HepG2 (cell line): Measurements from ENCODE around the gene LYZL1. TPM values are rescaled to one million over a fixed set of nuclear protein-coding genes. Genes with fewer than 3 reads are reported as not detected.

Source experiments
- ATAC-seq: fragments of 200-7000 bp; cut with Tn5 transposase; 3 replicates; pipeline ENCODE4 v1.9.1; 2020; ENCODE audit warnings: mild to moderate bottlenecking, moderate library complexity
- BruUV-seq: library from RNA; stranded (reverse); fragments of 400-500 nt; replicated peaks from 2 replicates; lab custom pipeline; 2021; lab: Mats Ljungman, UMichigan
- CTCF ChIA-PET: fragments of 300-600 bp; formaldehyde crosslinking; extraction: SDS; loops from one replicate; lab custom pipeline; 2021; ENCODE audit warnings: low total read pairs, inconsistent platforms, low intra/inter-chr PET ratio; lab: Yijun Ruan, JAX
- POLR2A ChIA-PET: fragments of 350-600 bp; sonication (Branson Sonifier 250); formaldehyde crosslinking; loops from one replicate; lab custom pipeline; 2020; ENCODE audit warnings: antibody characterized with exemption, inconsistent platforms; lab: Yijun Ruan, JAX
- DNase-seq: peaks from one replicate; pipeline ENCODE4 v3.0.0-alpha.2; 2015; ENCODE audit warnings: low spot score
- FAIRE-seq: peaks from 3 replicates; lab custom pipeline; 2011; peaks lifted over from hg19 to GRCh38; lab: Jason Lieb, UNC
- H2AFZ ChIP-seq: one replicate; pipeline ENCODE4 v1.6.1; 2011; ENCODE audit warnings: low read length, inconsistent platforms
- H3K27ac ChIP-seq: fragments of 300-600 bp; 3 replicates; pipeline ENCODE4 v1.8.0; 2011; ENCODE audit warnings: mixed run types, mild to moderate bottlenecking, mixed read lengths, low read length, inconsistent platforms; ENCODE audit not compliant: insufficient read depth; ENCODE audit errors: extremely low read length
- H3K27me3 ChIP-seq, 2 experiments: fragments of 200-600 bp in 1 of 2; 2 replicates in 1 of 2; 3 replicates in 1 of 2; pipeline versions ENCODE4 v1.6.0 to v1.8.0; 2011; ENCODE audit warnings: low read length in 2 of 2, mild to moderate bottlenecking in 2 of 2, moderate library complexity in 2 of 2, inconsistent platforms in 1 of 2; ENCODE audit not compliant: insufficient read depth in 2 of 2, control insufficient read depth in 1 of 2
- H3K36me3 ChIP-seq, 2 experiments: fragments of 200-600 bp in 1 of 2; replicated peaks in 1 of 2; 2 replicates in 1 of 2; 3 replicates in 1 of 2; pipeline versions ENCODE4 v1.5.1 to v1.8.0; 2011; ENCODE audit warnings: low read length in 2 of 2, inconsistent platforms in 1 of 2; ENCODE audit not compliant: insufficient read depth in 2 of 2, control insufficient read depth in 1 of 2
- H3K4me1 ChIP-seq: 2 replicates; pipeline ENCODE4 v1.5.1; 2012; ENCODE audit warnings: low read length, inconsistent platforms; ENCODE audit not compliant: insufficient read depth
- H3K4me2 ChIP-seq: 2 replicates; pipeline ENCODE4 v1.6.0; 2011; ENCODE audit warnings: low read depth, low read length, inconsistent platforms
- H3K4me3 ChIP-seq, 3 experiments: fragments of 200-600 bp in 1 of 3; sonication (generic), shearing (Covaris generic) in 1 of 3; replicated peaks in 1 of 3; 2 replicates each; pipeline ENCODE4 v1.5.1; 2011 to 2016; ENCODE audit warnings: low read length in 3 of 3, inconsistent platforms in 2 of 3, low read depth in 2 of 3, mild to moderate bottlenecking in 2 of 3, control low read depth in 1 of 3, mixed read lengths in 1 of 3; ENCODE audit not compliant: insufficient read depth in 1 of 3
- H3K79me2 ChIP-seq: one replicate; pipeline ENCODE4 v1.6.1; 2011; ENCODE audit warnings: low read length, inconsistent platforms; ENCODE audit not compliant: insufficient read depth
- H3K9ac ChIP-seq: 2 replicates; pipeline ENCODE4 v1.6.0; 2011; ENCODE audit warnings: mild to moderate bottlenecking, low read depth, low read length, inconsistent platforms; ENCODE audit not compliant: insufficient read depth
- H3K9me3 ChIP-seq: 2 replicates; pipeline ENCODE4 v1.5.1; 2012; ENCODE audit warnings: mild to moderate bottlenecking, low read length
- H4K20me1 ChIP-seq: 2 replicates; pipeline ENCODE4 v1.6.0; 2011; ENCODE audit warnings: inconsistent platforms, mild to moderate bottlenecking, low read length, moderate library complexity; ENCODE audit not compliant: insufficient read depth
- SRSF9 ChIP-seq: fragments of 200-400 bp; formaldehyde crosslinking; IDR thresholded peaks from 2 replicates; pipeline ENCODE4 v1.6.1; 2018; ENCODE audit warnings: borderline replicate concordance, mild to moderate bottlenecking, low read depth, low read length; ENCODE audit not compliant: insufficient read depth, poor library complexity, severe bottlenecking
- WGBS: methylation state at CpG from one replicate; pipeline ENCODE4 v1.1.6; 2017; ENCODE audit warnings: low lambda C conversion rate; 5-methylcytosine and 5-hydroxymethylcytosine counted together
- in situ Hi-C: cut with HindIII; loops from 2 replicates; pipeline ENCODE4 v1.10.0; 2017; ENCODE audit warnings: low pct_unique_long_range_greater_than_20kb; ENCODE audit not compliant: extremely low pct_ligation_motif_present
- intact Hi-C: fragments of 100-400 bp; cut with micrococcal nuclease; formaldehyde crosslinking; loops from one replicate; pipeline ENCODE4 v1.10.0; 2022; ENCODE audit not compliant: unreplicated experiment
- polyA plus RNA-seq, 8 experiments: library from polyadenylated mRNA; depleted of rRNA in 3 of 8; stranded (reverse) in 7 of 8; unstranded in 1 of 8; fragments of >200 nt; fragmentation: Illumina TruSeq in 4 of 8; extraction: Trizol in 4 of 8; gene quantifications; 2 replicates each; pipeline versions ENCODE4 v1.2.1 to v1.2.3, GENCODE V29; 2011 to 2016; ENCODE audit warnings: low read depth in 4 of 8, missing spikeins in 1 of 8, mixed read lengths in 1 of 8; ENCODE audit not compliant: insufficient read depth in 1 of 8
- total RNA-seq, 5 experiments: library from RNA; depleted of rRNA; stranded (reverse); fragments of >200 nt; fragmentation: Illumina TruSeq; extraction: Trizol; gene quantifications; 2 replicates each; pipeline ENCODE4 v1.2.3, GENCODE V29; 2016; ENCODE audit warnings: low read depth in 1 of 5
- TF ChIP-seq, protein P1 (sequence below): sonication (generic); formaldehyde crosslinking; IDR thresholded peaks from 2 replicates; pipeline ENCODE4 v1.4.0; 2020; ENCODE audit warnings: low read depth, missing genetic modification reagents

The LYZL1 gene
- total and polyA plus RNA-seq, 2 of the 13 experiments (the other 11 are each of a cell fraction or from before 2014, with no cell fraction given) = not detected

DNA sequence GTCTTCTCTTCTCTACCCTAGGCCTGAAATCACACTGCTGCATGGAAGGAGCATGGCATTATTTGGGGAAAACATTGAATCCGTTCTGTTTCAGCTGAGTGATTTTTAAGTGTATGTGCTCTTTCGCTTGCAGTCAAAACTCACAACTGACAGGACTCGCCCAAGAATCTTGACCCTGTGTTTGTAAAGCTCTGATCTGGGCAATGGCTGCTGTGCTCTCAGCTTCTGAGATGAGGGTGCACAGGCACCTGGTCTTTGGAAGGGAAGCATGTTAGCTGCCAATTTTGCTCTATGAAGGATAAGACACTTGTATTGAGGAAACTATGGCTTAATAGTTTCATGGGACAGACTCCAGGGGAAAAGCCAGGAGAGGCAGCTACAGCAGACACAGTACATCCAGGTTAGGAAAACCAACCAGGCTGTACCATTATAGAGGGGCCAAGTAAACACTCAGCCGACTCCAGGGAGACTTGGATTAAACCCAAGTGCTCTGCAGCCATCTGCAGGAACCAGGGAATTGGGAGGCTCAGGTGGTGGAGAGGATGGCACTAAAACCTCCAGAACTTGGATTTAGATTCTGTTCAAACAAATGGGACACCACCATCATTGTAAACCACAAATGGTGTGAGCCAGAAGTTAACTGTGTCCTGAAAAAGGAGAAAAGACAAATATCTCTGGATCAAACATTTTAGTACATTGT lies 43.3 kb downstream of the LYZL1 start:
- no peaks in the 10 kb centered on the region for H3K36me3 ChIP-seq
- no peaks in the 10 kb centered on the region for H3K79me2 ChIP-seq
- H4K20me1 ChIP-seq = no peaks in the 10 kb centered on the region
- ChIA-PET CTCF (interaction anchor here (1.1 kb wide), 1 partner anchor 29 kb away, joined by 3 read pairs; no protein-coding TSS in a partner anchor), POLR2A (interaction anchor here (0.9 to 1.4 kb wide), 2 partner anchors 13 kb away, joined by 3 read pairs; no protein-coding TSS in a partner anchor)
- no peak for DNase-seq
- intact Hi-C loops = no loop called here
- H3K9me3 ChIP-seq = no peaks in the 10 kb centered on the region
- H3K4me3 ChIP-seq = no peak overlapping the region
- no TSS peak for BruUV-seq
- TF ChIP-seq, protein P1, sequence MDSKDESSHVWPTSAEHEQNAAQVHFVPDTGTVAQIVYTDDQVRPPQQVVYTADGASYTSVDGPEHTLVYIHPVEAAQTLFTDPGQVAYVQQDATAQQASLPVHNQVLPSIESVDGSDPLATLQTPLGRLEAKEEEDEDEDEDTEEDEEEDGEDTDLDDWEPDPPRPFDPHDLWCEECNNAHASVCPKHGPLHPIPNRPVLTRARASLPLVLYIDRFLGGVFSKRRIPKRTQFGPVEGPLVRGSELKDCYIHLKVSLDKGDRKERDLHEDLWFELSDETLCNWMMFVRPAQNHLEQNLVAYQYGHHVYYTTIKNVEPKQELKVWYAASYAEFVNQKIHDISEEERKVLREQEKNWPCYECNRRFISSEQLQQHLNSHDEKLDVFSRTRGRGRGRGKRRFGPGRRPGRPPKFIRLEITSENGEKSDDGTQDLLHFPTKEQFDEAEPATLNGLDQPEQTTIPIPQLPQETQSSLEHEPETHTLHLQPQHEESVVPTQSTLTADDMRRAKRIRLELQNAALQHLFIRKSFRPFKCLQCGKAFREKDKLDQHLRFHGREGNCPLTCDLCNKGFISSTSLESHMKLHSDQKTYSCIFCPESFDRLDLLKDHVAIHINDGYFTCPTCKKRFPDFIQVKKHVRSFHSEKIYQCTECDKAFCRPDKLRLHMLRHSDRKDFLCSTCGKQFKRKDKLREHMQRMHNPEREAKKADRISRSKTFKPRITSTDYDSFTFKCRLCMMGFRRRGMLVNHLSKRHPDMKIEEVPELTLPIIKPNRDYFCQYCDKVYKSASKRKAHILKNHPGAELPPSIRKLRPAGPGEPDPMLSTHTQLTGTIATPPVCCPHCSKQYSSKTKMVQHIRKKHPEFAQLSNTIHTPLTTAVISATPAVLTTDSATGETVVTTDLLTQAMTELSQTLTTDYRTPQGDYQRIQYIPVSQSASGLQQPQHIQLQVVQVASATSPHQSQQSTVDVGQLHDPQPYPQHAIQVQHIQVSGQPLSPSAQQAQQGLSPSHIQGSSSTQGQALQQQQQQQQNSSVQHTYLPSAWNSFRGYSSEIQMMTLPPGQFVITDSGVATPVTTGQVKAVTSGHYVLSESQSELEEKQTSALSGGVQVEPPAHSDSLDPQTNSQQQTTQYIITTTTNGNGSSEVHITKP (CRISPR knock-in tag) = peak; percentile 91
- TF ChIP-seq SRSF9 = no peak
- in situ Hi-C loops = no loop called here
- H2AFZ ChIP-seq = no peak overlapping the region
- H3K4me1 ChIP-seq = peaks cover 77% of the 10 kb centered on the region
- H3K4me2 ChIP-seq = peak overlapping the region; percentile 4; the same call in 1 of the 2 replicates
- no peak overlapping the region for H3K9ac ChIP-seq
- ATAC-seq = no peak
- FAIRE-seq = no peak
- no peaks in the 10 kb centered on the region for H3K27me3 ChIP-seq
- 78% methylated on average over 4 of the region's 4 CpGs for WGBS
- H3K27ac ChIP-seq = peak overlapping the region; percentile 2
